SK-N-SH treated with all-trans-retinoic acid at 6 μM for 48 hours (cell line): Measurements from ENCODE around the gene STAG1.

ENCODE experiments used
- ATAC-seq: fragments of 200-7000 bp; cut with Tn5 transposase; 3 replicates; pipeline ENCODE4 v1.9.1; 2020; ENCODE audit warnings: mild to moderate bottlenecking, moderate library complexity
- BACH2 ChIP-seq: fragments of 250-450 bp; sonication (Bioruptor Pico); IDR thresholded peaks from 2 replicates; pipeline ENCODE4 v1.9.0; 2021; ENCODE audit warnings: mild to moderate bottlenecking, borderline replicate concordance
- CREB5 ChIP-seq: fragments of 250-450 bp; sonication (Bioruptor Pico); IDR thresholded peaks from 2 replicates; pipeline ENCODE4 v1.5.1; 2020; ENCODE audit warnings: low read depth, mild to moderate bottlenecking, moderate library complexity
- CSDC2 ChIP-seq: fragments of 250-450 bp; sonication (Bioruptor Pico); IDR thresholded peaks from 2 replicates; pipeline ENCODE4 v1.5.0; 2020; ENCODE audit warnings: mild to moderate bottlenecking, moderate library complexity
- ESRRG ChIP-seq: fragments of 250-450 bp; sonication (Bioruptor Pico); IDR thresholded peaks from 2 replicates; pipeline ENCODE4 v1.6.1; 2021; ENCODE audit warnings: mild to moderate bottlenecking
- GLIS3 ChIP-seq: fragments of 250-450 bp; sonication (Bioruptor Pico); IDR thresholded peaks from 2 replicates; pipeline ENCODE4 v1.5.0; 2020; ENCODE audit warnings: mild to moderate bottlenecking, moderate library complexity
- POU6F1 ChIP-seq: fragments of 250-450 bp; sonication (Bioruptor Pico); IDR thresholded peaks from 2 replicates; pipeline ENCODE4 v1.8.0; 2021; ENCODE audit warnings: low read depth, mild to moderate bottlenecking, moderate library complexity, borderline replicate concordance
- PPARA ChIP-seq: fragments of 250-450 bp; sonication (Bioruptor Pico); IDR thresholded peaks from 2 replicates; pipeline ENCODE4 v1.5.0; 2020; ENCODE audit warnings: mild to moderate bottlenecking, borderline replicate concordance
- RARB ChIP-seq: fragments of 250-450 bp; sonication (Bioruptor Pico); IDR thresholded peaks from 2 replicates; pipeline ENCODE4 v1.8.0; 2021; ENCODE audit warnings: mild to moderate bottlenecking, moderate library complexity
- SNAI2 ChIP-seq: fragments of 250-450 bp; sonication (Bioruptor Pico); IDR thresholded peaks from 2 replicates; pipeline ENCODE4 v1.5.0; 2020; ENCODE audit warnings: mild to moderate bottlenecking, moderate library complexity
- TCF4 ChIP-seq: fragments of 250-450 bp; sonication (Bioruptor Pico); IDR thresholded peaks from 2 replicates; pipeline ENCODE4 v1.8.0; 2021; ENCODE audit warnings: mild to moderate bottlenecking, moderate library complexity, borderline replicate concordance
- TOX ChIP-seq: fragments of 250-450 bp; sonication (Bioruptor Pico); IDR thresholded peaks from 2 replicates; pipeline ENCODE4 v1.8.0; 2021; ENCODE audit warnings: mild to moderate bottlenecking, moderate library complexity, borderline replicate concordance
- TSHZ2 ChIP-seq: fragments of 250-450 bp; sonication (Bioruptor Pico); IDR thresholded peaks from 2 replicates; pipeline ENCODE4 v1.5.0; 2020; ENCODE audit warnings: mild to moderate bottlenecking, moderate library complexity
- ZC3H10 ChIP-seq: fragments of 250-450 bp; sonication (Bioruptor Pico); IDR thresholded peaks from 2 replicates; pipeline ENCODE4 v1.5.1; 2021; ENCODE audit warnings: mild to moderate bottlenecking, moderate library complexity
- ZFP3 ChIP-seq: fragments of 250-450 bp; sonication (Bioruptor Pico); IDR thresholded peaks from 2 replicates; pipeline ENCODE4 v1.5.0; 2020; ENCODE audit warnings: mild to moderate bottlenecking, moderate library complexity
- ZFP30 ChIP-seq: fragments of 450-650 bp; formaldehyde crosslinking; IDR thresholded peaks from 2 replicates; pipeline ENCODE4 v1.5.0; 2022; ENCODE audit warnings: mild to moderate bottlenecking, moderate library complexity
- ZNF565 ChIP-seq: fragments of 450-650 bp; formaldehyde crosslinking; conservative IDR thresholded peaks from 2 replicates; pipeline ENCODE4 v1.5.0; 2020; ENCODE audit warnings: low read depth, mild to moderate bottlenecking, moderate library complexity
- ZNF70 ChIP-seq: fragments of 450-650 bp; formaldehyde crosslinking; IDR thresholded peaks from 2 replicates; pipeline ENCODE4 v1.5.0; 2020; ENCODE audit warnings: mild to moderate bottlenecking, moderate library complexity
- ZNF8 ChIP-seq: fragments of 450-650 bp; formaldehyde crosslinking; IDR thresholded peaks from 2 replicates; pipeline ENCODE4 v1.5.0; 2020; ENCODE audit warnings: mild to moderate bottlenecking, moderate library complexity

Gene STAG1

GRCh38 chr3:136332302-136332701 is 419.9 kb downstream of the STAG1 start (continued):
- no peak for TF ChIP-seq POU6F1 (CRISPR knock-in tag)
- TF ChIP-seq, all 23 proteins: peak for 0

- ATAC-seq: no peak
- no peak for TF ChIP-seq ZNF8 (CRISPR knock-in tag)
- no peak for TF ChIP-seq ZNF70
- no peak for TF ChIP-seq TCF4 (CRISPR knock-in tag)
- no peak for TF ChIP-seq ZFP3
- no peak for TF ChIP-seq ZFP30
- TF ChIP-seq ESRRG (CRISPR knock-in tag): no peak
- no peak for TF ChIP-seq PPARA
- no peak for TF ChIP-seq SNAI2 (CRISPR knock-in tag)
- TF ChIP-seq TOX (CRISPR knock-in tag): no peak
- no peak for TF ChIP-seq ZNF565 (CRISPR knock-in tag)
These were observed 421.3 kb downstream of the STAG1 start for GRCh38 chr3:136330900-136331299.

GRCh38 chr3:136329593-136329992 is 422.6 kb downstream of the STAG1 start:
- TF ChIP-seq GLIS3 (CRISPR knock-in tag) (no peak), POU6F1 (CRISPR knock-in tag) (no peak), TSHZ2 (CRISPR knock-in tag) (no peak), SNAI2 (CRISPR knock-in tag) (no peak), CSDC2 (CRISPR knock-in tag) (no peak), ZNF565 (CRISPR knock-in tag) (no peak), ZC3H10 (CRISPR knock-in tag) (no peak), CREB5 (CRISPR knock-in tag) (no peak)
- no peak for ATAC-seq

GRCh38 chr3:136327671-136328070 is 424.5 kb downstream of the STAG1 start:
- ATAC-seq: no peak
- TF ChIP-seq ZNF8 (CRISPR knock-in tag) (no peak), SNAI2 (CRISPR knock-in tag) (no peak), ZC3H10 (CRISPR knock-in tag) (no peak), RARB (CRISPR knock-in tag) (no peak), ZFP30 (no peak), TSHZ2 (CRISPR knock-in tag) (no peak), BACH2 (CRISPR knock-in tag) (no peak), TOX (CRISPR knock-in tag) (no peak), ESRRG (CRISPR knock-in tag) (no peak), TCF4 (CRISPR knock-in tag) (no peak)
